Adrenal gland (tissue), 5 donors: ENCODE data around the gene PFKFB2.

Experiments used
- POLR2A ChIP-seq, 2 donors: fragments of 450-650 bp; IDR thresholded peaks; one replicate each; pipeline ENCODE4 v1.6.1; 2017; ENCODE audit warnings: antibody characterized with exemption in 2 of 2, mild to moderate bottlenecking in 2 of 2, moderate library complexity in 1 of 2
- TF ChIP-seq, protein P1 (sequence below), 6 experiments: fragments of 450-650 bp in 4 of 6; fragments of 200-600 bp in 2 of 6; sonication (generic) in 1 of 6; IDR thresholded peaks; 1 replicate in 5 of 6; 2 replicates in 1 of 6; pipeline versions ENCODE4 v1.5.1 to v1.8.0; 2016 to 2021; ENCODE audit warnings: antibody characterized with exemption in 6 of 6, mild to moderate bottlenecking in 2 of 6, moderate library complexity in 1 of 6
- donor health status: DM: no; HTN: no; CAD: no.

DNA sequence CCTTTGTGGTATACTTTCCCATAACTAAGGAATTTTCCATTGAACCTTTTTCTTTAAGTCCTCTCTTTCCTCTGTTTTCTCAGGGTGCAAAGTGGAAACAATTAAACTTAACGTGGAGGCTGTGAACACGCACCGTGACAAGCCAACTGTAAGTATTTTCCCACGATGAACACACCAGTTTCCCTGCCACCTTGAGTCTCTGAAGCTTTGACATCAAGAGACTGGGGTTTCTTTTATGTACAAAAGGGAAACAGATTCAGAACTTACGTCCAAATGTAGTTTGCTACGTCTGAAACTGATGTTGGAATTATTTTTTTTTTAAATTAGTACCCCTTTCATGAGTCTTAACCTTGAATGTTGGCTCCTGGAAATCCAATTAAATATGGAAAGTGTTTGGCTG, 18.4 kb downstream of the PFKFB2 start:
- TF ChIP-seq, protein P1, sequence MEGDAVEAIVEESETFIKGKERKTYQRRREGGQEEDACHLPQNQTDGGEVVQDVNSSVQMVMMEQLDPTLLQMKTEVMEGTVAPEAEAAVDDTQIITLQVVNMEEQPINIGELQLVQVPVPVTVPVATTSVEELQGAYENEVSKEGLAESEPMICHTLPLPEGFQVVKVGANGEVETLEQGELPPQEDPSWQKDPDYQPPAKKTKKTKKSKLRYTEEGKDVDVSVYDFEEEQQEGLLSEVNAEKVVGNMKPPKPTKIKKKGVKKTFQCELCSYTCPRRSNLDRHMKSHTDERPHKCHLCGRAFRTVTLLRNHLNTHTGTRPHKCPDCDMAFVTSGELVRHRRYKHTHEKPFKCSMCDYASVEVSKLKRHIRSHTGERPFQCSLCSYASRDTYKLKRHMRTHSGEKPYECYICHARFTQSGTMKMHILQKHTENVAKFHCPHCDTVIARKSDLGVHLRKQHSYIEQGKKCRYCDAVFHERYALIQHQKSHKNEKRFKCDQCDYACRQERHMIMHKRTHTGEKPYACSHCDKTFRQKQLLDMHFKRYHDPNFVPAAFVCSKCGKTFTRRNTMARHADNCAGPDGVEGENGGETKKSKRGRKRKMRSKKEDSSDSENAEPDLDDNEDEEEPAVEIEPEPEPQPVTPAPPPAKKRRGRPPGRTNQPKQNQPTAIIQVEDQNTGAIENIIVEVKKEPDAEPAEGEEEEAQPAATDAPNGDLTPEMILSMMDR (IDR thresholded peaks at IDR 0.05): no peak
- no peak for TF ChIP-seq POLR2A (IDR thresholded peaks at IDR 0.05)
